HepG2 (cell line): ENCODE measurements around the gene CDK5R1. TPM values are rescaled to one million over a fixed set of nuclear protein-coding genes. Genes with fewer than 3 reads are reported as not detected.

Experiments
- HNF4A ChIP-seq: sonication (generic); formaldehyde crosslinking; IDR thresholded peaks from 2 replicates; pipeline ENCODE4 v1.4.0; 2020; ENCODE audit warnings: missing genetic modification reagents
- HNF4G ChIP-seq, 2 experiments: sonication (generic) in 1 of 2; formaldehyde crosslinking in 1 of 2; IDR thresholded peaks; 2 replicates each; pipeline versions ENCODE4 v1.4.0 to v1.6.1; 2011 to 2020; ENCODE audit warnings: borderline replicate concordance in 2 of 2, low read depth in 2 of 2, mild to moderate bottlenecking in 2 of 2, low read length in 1 of 2, missing genetic modification reagents in 1 of 2, moderate library complexity in 1 of 2
- KMT2B ChIP-seq: IDR thresholded peaks from 2 replicates; pipeline ENCODE4 v1.6.1; 2016; ENCODE audit warnings: missing genetic modification reagents, missing compliant biosample characterization
- RAD51 ChIP-seq: fragments of 450-650 bp; IDR thresholded peaks from 2 replicates; pipeline ENCODE4 v1.6.1; 2016; ENCODE audit warnings: borderline replicate concordance
- RFX3 ChIP-seq: IDR thresholded peaks from 2 replicates; pipeline ENCODE4 v1.6.1; 2016; ENCODE audit warnings: missing biosample characterization, missing genetic modification reagents
- SALL1 ChIP-seq: sonication (generic); formaldehyde crosslinking; IDR thresholded peaks from 2 replicates; pipeline ENCODE4 v1.8.0; 2022; ENCODE audit warnings: mild to moderate bottlenecking, missing genetic modification reagents
- ZBTB21 ChIP-seq: sonication (generic); formaldehyde crosslinking; IDR thresholded peaks from 2 replicates; pipeline ENCODE4 v1.4.0; 2020; ENCODE audit warnings: missing genetic modification reagents
- ZFY ChIP-seq: sonication (generic); formaldehyde crosslinking; IDR thresholded peaks from 2 replicates; pipeline ENCODE4 v1.4.0; 2020; ENCODE audit warnings: missing genetic modification reagents
- ZNF230 ChIP-seq: sonication (generic); formaldehyde crosslinking; IDR thresholded peaks from 2 replicates; pipeline ENCODE4 v1.4.0; 2020; ENCODE audit warnings: mild to moderate bottlenecking, missing genetic modification reagents
- ZNF331 ChIP-seq: sonication (generic); formaldehyde crosslinking; IDR thresholded peaks from 2 replicates; pipeline ENCODE4 v1.4.0; 2020; ENCODE audit warnings: missing genetic modification reagents
- ZNF468 ChIP-seq: sonication (generic); formaldehyde crosslinking; IDR thresholded peaks from 2 replicates; pipeline ENCODE4 v1.8.0; 2022; ENCODE audit warnings: mild to moderate bottlenecking, moderate library complexity, missing genetic modification reagents
- ZNF616 ChIP-seq: sonication (generic); formaldehyde crosslinking; IDR thresholded peaks from 2 replicates; pipeline ENCODE4 v1.5.0; 2020; ENCODE audit warnings: low read depth, mild to moderate bottlenecking, missing genetic modification reagents
- polyA plus RNA-seq, 8 experiments: library from polyadenylated mRNA; depleted of rRNA in 3 of 8; stranded (reverse) in 7 of 8; unstranded in 1 of 8; fragments of >200 nt; fragmentation: Illumina TruSeq in 4 of 8; extraction: Trizol in 4 of 8; gene quantifications; 2 replicates each; pipeline versions ENCODE4 v1.2.1 to v1.2.3, GENCODE V29; 2011 to 2016; ENCODE audit warnings: low read depth in 4 of 8, missing spikeins in 1 of 8, mixed read lengths in 1 of 8; ENCODE audit not compliant: insufficient read depth in 1 of 8
- total RNA-seq, 5 experiments: library from RNA; depleted of rRNA; stranded (reverse); fragments of >200 nt; fragmentation: Illumina TruSeq; extraction: Trizol; gene quantifications; 2 replicates each; pipeline ENCODE4 v1.2.3, GENCODE V29; 2016; ENCODE audit warnings: low read depth in 1 of 5
- TF ChIP-seq, protein P1 (sequence below): sonication (generic); formaldehyde crosslinking; IDR thresholded peaks from 2 replicates; pipeline ENCODE4 v1.8.1; 2022; ENCODE audit warnings: low read depth, mild to moderate bottlenecking, missing genetic modification reagents
- TF ChIP-seq, protein P2 (sequence below): sonication (generic); formaldehyde crosslinking; conservative IDR thresholded peaks from 2 replicates; pipeline ENCODE4 v1.4.0; 2020; ENCODE audit warnings: mild to moderate bottlenecking, missing genetic modification reagents, moderate library complexity
- TF ChIP-seq, protein P3 (sequence below): sonication (generic); formaldehyde crosslinking; IDR thresholded peaks from 2 replicates; pipeline ENCODE4 v1.4.0; 2020; ENCODE audit warnings: missing genetic modification reagents, borderline replicate concordance
- TF ChIP-seq, protein P4 (sequence below): IDR thresholded peaks from 2 replicates; pipeline ENCODE4 v1.6.1; 2016; ENCODE audit warnings: mild to moderate bottlenecking, missing biosample characterization, missing genetic modification reagents
- TF ChIP-seq, protein P5 (sequence below): IDR thresholded peaks from 2 replicates; pipeline ENCODE4 v1.4.0; 2020; ENCODE audit warnings: mild to moderate bottlenecking, missing genetic modification reagents

CDK5R1 gene
- total and polyA plus RNA-seq, 2 of the 13 experiments (the other 11 are each of a cell fraction or from before 2014, with no cell fraction given): 1.1 to 3.9 TPM

DNA sequence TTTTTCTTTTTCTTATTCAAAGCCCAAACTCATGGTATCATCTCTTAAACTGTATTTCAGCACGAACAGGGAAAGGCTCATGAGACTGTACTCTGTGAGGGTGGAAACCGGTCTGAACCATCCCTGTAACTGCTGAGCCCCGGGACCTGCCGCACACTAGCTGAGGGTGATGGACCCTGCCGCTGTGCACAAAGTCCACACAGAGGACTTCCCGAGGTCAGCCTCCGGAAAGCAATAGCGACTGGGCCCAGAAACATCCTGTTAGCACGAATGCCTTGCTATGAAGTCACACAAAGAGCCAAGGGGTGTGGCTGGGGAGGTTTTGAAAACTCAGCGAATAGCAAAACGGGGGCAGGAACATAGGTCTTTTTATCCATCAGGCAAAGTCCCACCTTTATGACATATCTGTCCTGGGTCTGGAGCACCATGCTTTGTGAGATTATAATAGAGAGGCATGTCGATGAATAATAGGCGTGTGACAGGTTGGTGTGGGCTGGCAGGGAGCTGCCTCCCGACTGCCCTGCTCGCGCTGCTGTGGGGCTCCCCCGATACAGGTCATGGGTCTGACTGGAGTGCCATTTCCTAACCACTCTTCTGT lies 33.4 kb downstream of the CDK5R1 start (continued):
- TF ChIP-seq RAD51 (no peak), RFX3 (CRISPR knock-in tag) (no peak), ZNF468 (no peak), ZNF331 (0 out of 2 replicates have a peak, but pooled peaks have one; percentile 20), ZNF230 (no peak), HNF4G (IDR thresholded peaks at IDR 0.05; ENCODE audit: borderline replicate concordance, low read depth, low read length) (peak; percentile 48; the same call in 1 of the 2 replicates), HNF4G (CRISPR knock-in tag; IDR thresholded peaks at IDR 0.05; ENCODE audit: borderline replicate concordance, low read depth) (peak; percentile 62; the same call in 1 of the 2 replicates), SALL1 (CRISPR knock-in tag) (peak; percentile 48; the same call in 1 of the 2 replicates), HNF4A (peak; percentile 83), ZNF616 (no peak), ZBTB21 (CRISPR knock-in tag) (peak; percentile 42; the same call in 1 of the 2 replicates), ZFY (CRISPR knock-in tag) (0 out of 2 replicates have a peak, but pooled peaks have one; percentile 9), KMT2B (no peak)
- TF ChIP-seq, protein P1, sequence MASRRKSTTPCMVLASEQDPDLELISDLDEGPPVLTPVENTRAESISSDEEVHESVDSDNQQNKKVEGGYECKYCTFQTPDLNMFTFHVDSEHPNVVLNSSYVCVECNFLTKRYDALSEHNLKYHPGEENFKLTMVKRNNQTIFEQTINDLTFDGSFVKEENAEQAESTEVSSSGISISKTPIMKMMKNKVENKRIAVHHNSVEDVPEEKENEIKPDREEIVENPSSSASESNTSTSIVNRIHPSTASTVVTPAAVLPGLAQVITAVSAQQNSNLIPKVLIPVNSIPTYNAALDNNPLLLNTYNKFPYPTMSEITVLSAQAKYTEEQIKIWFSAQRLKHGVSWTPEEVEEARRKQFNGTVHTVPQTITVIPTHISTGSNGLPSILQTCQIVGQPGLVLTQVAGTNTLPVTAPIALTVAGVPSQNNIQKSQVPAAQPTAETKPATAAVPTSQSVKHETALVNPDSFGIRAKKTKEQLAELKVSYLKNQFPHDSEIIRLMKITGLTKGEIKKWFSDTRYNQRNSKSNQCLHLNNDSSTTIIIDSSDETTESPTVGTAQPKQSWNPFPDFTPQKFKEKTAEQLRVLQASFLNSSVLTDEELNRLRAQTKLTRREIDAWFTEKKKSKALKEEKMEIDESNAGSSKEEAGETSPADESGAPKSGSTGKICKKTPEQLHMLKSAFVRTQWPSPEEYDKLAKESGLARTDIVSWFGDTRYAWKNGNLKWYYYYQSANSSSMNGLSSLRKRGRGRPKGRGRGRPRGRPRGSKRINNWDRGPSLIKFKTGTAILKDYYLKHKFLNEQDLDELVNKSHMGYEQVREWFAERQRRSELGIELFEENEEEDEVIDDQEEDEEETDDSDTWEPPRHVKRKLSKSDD (CRISPR knock-in tag): no peak
- TF ChIP-seq, protein P2, sequence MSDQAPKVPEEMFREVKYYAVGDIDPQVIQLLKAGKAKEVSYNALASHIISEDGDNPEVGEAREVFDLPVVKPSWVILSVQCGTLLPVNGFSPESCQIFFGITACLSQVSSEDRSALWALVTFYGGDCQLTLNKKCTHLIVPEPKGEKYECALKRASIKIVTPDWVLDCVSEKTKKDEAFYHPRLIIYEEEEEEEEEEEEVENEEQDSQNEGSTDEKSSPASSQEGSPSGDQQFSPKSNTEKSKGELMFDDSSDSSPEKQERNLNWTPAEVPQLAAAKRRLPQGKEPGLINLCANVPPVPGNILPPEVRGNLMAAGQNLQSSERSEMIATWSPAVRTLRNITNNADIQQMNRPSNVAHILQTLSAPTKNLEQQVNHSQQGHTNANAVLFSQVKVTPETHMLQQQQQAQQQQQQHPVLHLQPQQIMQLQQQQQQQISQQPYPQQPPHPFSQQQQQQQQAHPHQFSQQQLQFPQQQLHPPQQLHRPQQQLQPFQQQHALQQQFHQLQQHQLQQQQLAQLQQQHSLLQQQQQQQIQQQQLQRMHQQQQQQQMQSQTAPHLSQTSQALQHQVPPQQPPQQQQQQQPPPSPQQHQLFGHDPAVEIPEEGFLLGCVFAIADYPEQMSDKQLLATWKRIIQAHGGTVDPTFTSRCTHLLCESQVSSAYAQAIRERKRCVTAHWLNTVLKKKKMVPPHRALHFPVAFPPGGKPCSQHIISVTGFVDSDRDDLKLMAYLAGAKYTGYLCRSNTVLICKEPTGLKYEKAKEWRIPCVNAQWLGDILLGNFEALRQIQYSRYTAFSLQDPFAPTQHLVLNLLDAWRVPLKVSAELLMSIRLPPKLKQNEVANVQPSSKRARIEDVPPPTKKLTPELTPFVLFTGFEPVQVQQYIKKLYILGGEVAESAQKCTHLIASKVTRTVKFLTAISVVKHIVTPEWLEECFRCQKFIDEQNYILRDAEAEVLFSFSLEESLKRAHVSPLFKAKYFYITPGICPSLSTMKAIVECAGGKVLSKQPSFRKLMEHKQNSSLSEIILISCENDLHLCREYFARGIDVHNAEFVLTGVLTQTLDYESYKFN (CRISPR knock-in tag): peak; percentile 44
- TF ChIP-seq, protein P3, sequence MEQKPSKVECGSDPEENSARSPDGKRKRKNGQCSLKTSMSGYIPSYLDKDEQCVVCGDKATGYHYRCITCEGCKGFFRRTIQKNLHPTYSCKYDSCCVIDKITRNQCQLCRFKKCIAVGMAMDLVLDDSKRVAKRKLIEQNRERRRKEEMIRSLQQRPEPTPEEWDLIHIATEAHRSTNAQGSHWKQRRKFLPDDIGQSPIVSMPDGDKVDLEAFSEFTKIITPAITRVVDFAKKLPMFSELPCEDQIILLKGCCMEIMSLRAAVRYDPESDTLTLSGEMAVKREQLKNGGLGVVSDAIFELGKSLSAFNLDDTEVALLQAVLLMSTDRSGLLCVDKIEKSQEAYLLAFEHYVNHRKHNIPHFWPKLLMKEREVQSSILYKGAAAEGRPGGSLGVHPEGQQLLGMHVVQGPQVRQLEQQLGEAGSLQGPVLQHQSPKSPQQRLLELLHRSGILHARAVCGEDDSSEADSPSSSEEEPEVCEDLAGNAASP (CRISPR knock-in tag): 0 out of 2 replicates have a peak, but pooled peaks have one; percentile 35
- TF ChIP-seq, protein P4, sequence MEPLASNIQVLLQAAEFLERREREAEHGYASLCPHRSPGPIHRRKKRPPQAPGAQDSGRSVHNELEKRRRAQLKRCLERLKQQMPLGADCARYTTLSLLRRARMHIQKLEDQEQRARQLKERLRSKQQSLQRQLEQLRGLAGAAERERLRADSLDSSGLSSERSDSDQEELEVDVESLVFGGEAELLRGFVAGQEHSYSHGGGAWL (CRISPR knock-in tag): no peak
- TF ChIP-seq, protein P5, sequence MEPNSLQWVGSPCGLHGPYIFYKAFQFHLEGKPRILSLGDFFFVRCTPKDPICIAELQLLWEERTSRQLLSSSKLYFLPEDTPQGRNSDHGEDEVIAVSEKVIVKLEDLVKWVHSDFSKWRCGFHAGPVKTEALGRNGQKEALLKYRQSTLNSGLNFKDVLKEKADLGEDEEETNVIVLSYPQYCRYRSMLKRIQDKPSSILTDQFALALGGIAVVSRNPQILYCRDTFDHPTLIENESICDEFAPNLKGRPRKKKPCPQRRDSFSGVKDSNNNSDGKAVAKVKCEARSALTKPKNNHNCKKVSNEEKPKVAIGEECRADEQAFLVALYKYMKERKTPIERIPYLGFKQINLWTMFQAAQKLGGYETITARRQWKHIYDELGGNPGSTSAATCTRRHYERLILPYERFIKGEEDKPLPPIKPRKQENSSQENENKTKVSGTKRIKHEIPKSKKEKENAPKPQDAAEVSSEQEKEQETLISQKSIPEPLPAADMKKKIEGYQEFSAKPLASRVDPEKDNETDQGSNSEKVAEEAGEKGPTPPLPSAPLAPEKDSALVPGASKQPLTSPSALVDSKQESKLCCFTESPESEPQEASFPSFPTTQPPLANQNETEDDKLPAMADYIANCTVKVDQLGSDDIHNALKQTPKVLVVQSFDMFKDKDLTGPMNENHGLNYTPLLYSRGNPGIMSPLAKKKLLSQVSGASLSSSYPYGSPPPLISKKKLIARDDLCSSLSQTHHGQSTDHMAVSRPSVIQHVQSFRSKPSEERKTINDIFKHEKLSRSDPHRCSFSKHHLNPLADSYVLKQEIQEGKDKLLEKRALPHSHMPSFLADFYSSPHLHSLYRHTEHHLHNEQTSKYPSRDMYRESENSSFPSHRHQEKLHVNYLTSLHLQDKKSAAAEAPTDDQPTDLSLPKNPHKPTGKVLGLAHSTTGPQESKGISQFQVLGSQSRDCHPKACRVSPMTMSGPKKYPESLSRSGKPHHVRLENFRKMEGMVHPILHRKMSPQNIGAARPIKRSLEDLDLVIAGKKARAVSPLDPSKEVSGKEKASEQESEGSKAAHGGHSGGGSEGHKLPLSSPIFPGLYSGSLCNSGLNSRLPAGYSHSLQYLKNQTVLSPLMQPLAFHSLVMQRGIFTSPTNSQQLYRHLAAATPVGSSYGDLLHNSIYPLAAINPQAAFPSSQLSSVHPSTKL: peak; percentile 33; the same call in 1 of the 2 replicates
- TF ChIP-seq, all 625 proteins: peak for 28
